ENCODE measurements around the gene MT1X.
"Not testable (repeated sequence)": the region's sequence is repeated elsewhere in the genome, so short reads cannot be mapped to it uniquely, and the experiment has no call there.

Gene MT1X

DNA sequence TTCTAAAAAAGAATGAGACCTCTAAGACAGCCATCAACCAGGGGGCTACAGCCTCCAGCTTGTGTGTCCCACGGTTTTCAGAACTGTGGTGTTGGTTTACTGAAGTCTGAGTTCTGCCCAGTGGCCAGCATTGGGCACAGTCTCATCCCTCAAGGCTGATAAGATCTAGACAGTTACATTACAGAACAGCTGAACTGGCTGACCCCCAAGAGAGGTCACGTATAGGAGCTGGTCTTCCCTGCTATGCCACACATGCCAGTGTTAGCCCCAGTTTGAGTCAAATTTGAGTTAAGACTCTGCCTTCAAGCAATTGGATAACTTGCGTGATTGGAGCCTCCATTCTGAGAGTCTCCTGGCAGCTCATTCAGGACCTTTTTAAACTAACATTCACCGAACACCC, 32.9 kb downstream of the MT1X start:
- DNase-seq, result no peak

GRCh38 chr16:56716761-56717160, 34.5 kb downstream of the MT1X start:
- no peak for DNase-seq

- not testable (repeated sequence) for DNase-seq
Measured at GRCh38 chr16:56717532-56717931, 35.3 kb downstream of the MT1X start.

GRCh38 chr16:56722200-56722842, 40.1 kb downstream of the MT1X start:
- DNase-seq, result no peak

DNA sequence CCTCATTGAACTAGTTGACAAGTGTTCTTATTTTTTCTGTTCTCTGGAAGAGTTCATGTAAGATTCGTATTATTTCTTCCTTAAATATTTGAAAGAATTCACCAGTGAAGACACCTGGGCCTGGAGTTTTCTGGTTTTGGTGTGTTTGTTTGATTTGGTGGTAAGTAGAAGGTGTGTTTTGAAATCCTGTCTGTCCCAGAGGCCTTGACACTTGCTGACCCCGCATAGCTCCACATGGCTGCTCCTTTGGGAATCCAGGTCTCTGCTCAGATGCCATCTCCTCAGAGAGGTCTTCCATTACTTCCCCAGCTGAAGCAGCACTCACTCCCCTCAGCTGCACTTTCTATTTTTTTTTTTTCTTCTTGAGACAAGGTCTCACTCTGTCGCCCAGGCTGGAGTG, 41.9 kb downstream of the MT1X start:
- no peak for DNase-seq

DNA sequence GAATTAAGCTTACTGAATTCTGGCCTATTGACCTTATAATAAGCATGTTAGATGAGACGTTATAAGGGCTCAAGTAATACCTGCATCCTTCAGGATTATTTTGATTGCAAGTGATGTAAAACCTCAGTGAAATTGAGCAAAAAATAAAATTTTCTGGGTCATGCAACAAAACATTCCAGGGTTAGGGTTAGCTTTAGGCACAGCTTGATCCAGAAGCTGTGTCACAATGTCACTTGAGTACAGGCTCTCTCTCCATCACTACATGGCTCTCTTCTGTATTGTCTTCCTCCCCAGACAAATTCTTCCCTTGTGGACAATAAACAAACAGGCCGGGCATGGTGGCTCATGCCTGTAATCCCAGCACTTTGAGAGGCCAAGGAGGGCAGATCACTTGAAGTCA, 44.0 kb downstream of the MT1X start:
- no peak for DNase-seq

- no peak for DNase-seq
Measured at GRCh38 chr16:56726926-56727325, 44.7 kb downstream of the MT1X start.

GRCh38 chr16:56728027-56728426, 45.8 kb downstream of the MT1X start:
- no peak for DNase-seq

GRCh38 chr16:56728980-56729734, 46.9 kb downstream of the MT1X start:
- DNase-seq, result no peak

- DNase-seq, result peak; percentile 73
Measured at GRCh38 chr16:56729735-56730662, 47.7 kb downstream of the MT1X start, which contains the start of gene NUP93. NUP93 (plus strand) TSS chr16:56730129; CDS start chr16:56748248, 18,119 bp downstream.

GRCh38 chr16:56732366-56732765, 50.1 kb downstream of the MT1X start:
- no peak for DNase-seq

- no peak for DNase-seq
Measured at GRCh38 chr16:56732832-56733231, 50.6 kb downstream of the MT1X start.
